ENCODE results near the gene DHRS12.

DNA sequence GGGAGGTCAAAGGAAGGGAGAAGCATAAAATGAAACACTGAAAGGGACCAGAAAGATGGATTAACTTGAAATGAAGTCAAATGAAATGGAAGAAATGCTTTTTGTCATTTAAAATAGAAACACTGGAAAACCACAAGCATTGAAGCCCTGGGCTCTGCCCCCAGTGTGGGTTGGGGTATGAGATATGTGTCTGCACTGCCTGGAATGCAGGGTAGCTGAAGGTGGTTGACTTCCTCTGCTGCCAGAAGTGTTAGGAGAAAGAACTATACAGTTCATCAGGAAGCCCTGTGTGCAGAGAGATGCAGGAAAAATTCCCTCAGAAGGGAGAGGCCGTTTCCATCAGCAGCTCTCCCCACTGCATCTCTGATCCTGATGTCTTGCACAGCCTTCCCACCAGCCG lies 69.2 kb downstream of the DHRS12 start:
- TF ChIP-seq POLR2A (IDR thresholded peaks at IDR 0.05): no peak
- no peak for TF ChIP-seq EP300 (IDR thresholded peaks at IDR 0.05)
- TF ChIP-seq POLR2AphosphoS5 (IDR thresholded peaks at IDR 0.05): no peak
- TF ChIP-seq, protein P1, sequence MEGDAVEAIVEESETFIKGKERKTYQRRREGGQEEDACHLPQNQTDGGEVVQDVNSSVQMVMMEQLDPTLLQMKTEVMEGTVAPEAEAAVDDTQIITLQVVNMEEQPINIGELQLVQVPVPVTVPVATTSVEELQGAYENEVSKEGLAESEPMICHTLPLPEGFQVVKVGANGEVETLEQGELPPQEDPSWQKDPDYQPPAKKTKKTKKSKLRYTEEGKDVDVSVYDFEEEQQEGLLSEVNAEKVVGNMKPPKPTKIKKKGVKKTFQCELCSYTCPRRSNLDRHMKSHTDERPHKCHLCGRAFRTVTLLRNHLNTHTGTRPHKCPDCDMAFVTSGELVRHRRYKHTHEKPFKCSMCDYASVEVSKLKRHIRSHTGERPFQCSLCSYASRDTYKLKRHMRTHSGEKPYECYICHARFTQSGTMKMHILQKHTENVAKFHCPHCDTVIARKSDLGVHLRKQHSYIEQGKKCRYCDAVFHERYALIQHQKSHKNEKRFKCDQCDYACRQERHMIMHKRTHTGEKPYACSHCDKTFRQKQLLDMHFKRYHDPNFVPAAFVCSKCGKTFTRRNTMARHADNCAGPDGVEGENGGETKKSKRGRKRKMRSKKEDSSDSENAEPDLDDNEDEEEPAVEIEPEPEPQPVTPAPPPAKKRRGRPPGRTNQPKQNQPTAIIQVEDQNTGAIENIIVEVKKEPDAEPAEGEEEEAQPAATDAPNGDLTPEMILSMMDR (IDR thresholded peaks at IDR 0.05): no peak
